IPS DF 4.7 (cell line): Measurements from ENCODE around the gene C16orf95.

Source experiments
- DNase-seq: peaks from one replicate; pipeline ENCODE4 v3.0.0-alpha.2; 2013; ENCODE audit warnings: low spot score; ENCODE audit errors: extremely low read depth

C16orf95 gene

GRCh38 chr16:87317750-87318644, 805 bp upstream of the C16orf95 start:
- no peak for DNase-seq

GRCh38 chr16:87316450-87316922, 706 bp downstream of the C16orf95 start:
- no peak for DNase-seq

GRCh38 chr16:87314990-87315420, 2.2 kb downstream of the C16orf95 start:
- no peak for DNase-seq

GRCh38 chr16:87312008-87312407, 5.2 kb downstream of the C16orf95 start:
- no peak for DNase-seq

- DNase-seq = no peak
Measured at GRCh38 chr16:87311387-87311786, 5.8 kb downstream of the C16orf95 start.

- no peak for DNase-seq
Measured at GRCh38 chr16:87310610-87311009, 6.6 kb downstream of the C16orf95 start.

GRCh38 chr16:87309620-87310525, 7.3 kb downstream of the C16orf95 start:
- DNase-seq = no peak

GRCh38 chr16:87308826-87309225, 8.4 kb downstream of the C16orf95 start:
- DNase-seq = no peak

- DNase-seq = no peak
Measured at GRCh38 chr16:87306516-87306915, 10.7 kb downstream of the C16orf95 start.

GRCh38 chr16:87305505-87306391, 11.4 kb downstream of the C16orf95 start:
- DNase-seq = peak; percentile 28

- DNase-seq = no peak
Measured at GRCh38 chr16:87304951-87305350, 12.2 kb downstream of the C16orf95 start.

- DNase-seq = no peak
Measured at GRCh38 chr16:87303962-87304521, 13.2 kb downstream of the C16orf95 start.

GRCh38 chr16:87303431-87303930, 13.7 kb downstream of the C16orf95 start:
- no peak for DNase-seq

- no peak for DNase-seq
Measured at GRCh38 chr16:87298857-87299465, 18.2 kb downstream of the C16orf95 start.

- no peak for DNase-seq
Measured at GRCh38 chr16:87297918-87298631, 19.1 kb downstream of the C16orf95 start.

GRCh38 chr16:87297407-87297806, 19.8 kb downstream of the C16orf95 start:
- DNase-seq = no peak

GRCh38 chr16:87295661-87296531, 21.3 kb downstream of the C16orf95 start:
- no peak for DNase-seq

- no peak for DNase-seq
Measured at GRCh38 chr16:87295259-87295658, 21.9 kb downstream of the C16orf95 start.
